ENCODE measurements around the gene TRMT112.

- TF ChIP-seq CTCF (IDR thresholded peaks at IDR 0.05) (no peak), POLR2A (IDR thresholded peaks at IDR 0.05) (no peak)
Measured at GRCh38 chr11:64321026-64321425, 3.7 kb upstream of the TRMT112 start.

Measured in right lobe of liver (tissue), 4 donors.